Hematopoietic multipotent progenitor cell treated with erythropoietin and hydrocortisone succinate and interleukin-3 and kit ligand, for 15 days (in vitro differentiated cells): Measurements from ENCODE around the gene CAGE1.

ENCODE experiments used
- DNase-seq: peaks from one replicate; pipeline ENCODE4 v3.0.0-alpha.2; 2015; ENCODE audit warnings: low spot score

Gene CAGE1

GRCh38 chr6:7311917-7312615 is 77.5 kb downstream of the CAGE1 start:
- DNase-seq: no peak

- no peak for DNase-seq
Observed at GRCh38 chr6:7311176-7311575, 78.4 kb downstream of the CAGE1 start.

- no peak for DNase-seq
Observed at GRCh38 chr6:7309050-7309449, 80.5 kb downstream of the CAGE1 start.

GRCh38 chr6:7307533-7307932 is 82.0 kb downstream of the CAGE1 start:
- no peak for DNase-seq

GRCh38 chr6:7304821-7305220 is 84.7 kb downstream of the CAGE1 start:
- no peak for DNase-seq

- no peak for DNase-seq
Observed at GRCh38 chr6:7301702-7302101, 87.8 kb downstream of the CAGE1 start.

GRCh38 chr6:7300926-7301325 is 88.6 kb downstream of the CAGE1 start:
- no peak for DNase-seq

- no peak for DNase-seq
Observed at GRCh38 chr6:7298113-7298512, 91.4 kb downstream of the CAGE1 start.

- DNase-seq: no peak
Observed at GRCh38 chr6:7296602-7297001, 92.9 kb downstream of the CAGE1 start.

- DNase-seq: no peak
Observed at GRCh38 chr6:7295916-7296315, 93.6 kb downstream of the CAGE1 start.

- DNase-seq: no peak
Observed at GRCh38 chr6:7292596-7293255, 96.8 kb downstream of the CAGE1 start.

- DNase-seq: no peak
Observed at GRCh38 chr6:7290079-7290478, 99.5 kb downstream of the CAGE1 start.

- no peak for DNase-seq
Observed at GRCh38 chr6:7285416-7285815, 104.1 kb downstream of the CAGE1 start.

- no peak for DNase-seq
Observed at GRCh38 chr6:7283676-7284075, 105.9 kb downstream of the CAGE1 start.

GRCh38 chr6:7282097-7282906 is 107.2 kb downstream of the CAGE1 start:
- no peak for DNase-seq
